Brain pericyte (primary cell): Measurements from ENCODE around the gene TTC9.

Experiments used
- DNase-seq: peaks from one replicate; pipeline ENCODE4 v3.0.0-alpha.2; 2012; ENCODE audit warnings: low read depth, low spot score

Gene TTC9

DNA sequence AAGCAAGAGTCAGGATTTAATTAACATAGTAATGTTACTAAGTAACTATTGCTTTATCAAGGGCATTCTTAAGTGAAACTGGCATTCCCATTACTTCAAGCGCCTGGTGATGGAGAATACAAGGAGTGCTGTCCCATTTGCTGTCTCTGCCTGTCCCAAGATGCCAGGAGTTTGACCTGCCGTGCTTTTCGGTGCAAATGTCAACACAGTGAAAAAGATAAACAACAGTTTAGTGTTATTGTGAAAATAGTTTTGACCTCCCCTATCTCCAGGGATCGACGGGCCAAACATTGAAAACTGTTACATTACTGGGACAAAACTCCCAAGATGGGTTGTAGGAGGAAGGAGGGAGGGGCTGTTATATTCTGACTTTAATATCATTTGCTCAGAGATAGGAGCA lies 74.8 kb downstream of the TTC9 start:
- DNase-seq: no peak

DNA sequence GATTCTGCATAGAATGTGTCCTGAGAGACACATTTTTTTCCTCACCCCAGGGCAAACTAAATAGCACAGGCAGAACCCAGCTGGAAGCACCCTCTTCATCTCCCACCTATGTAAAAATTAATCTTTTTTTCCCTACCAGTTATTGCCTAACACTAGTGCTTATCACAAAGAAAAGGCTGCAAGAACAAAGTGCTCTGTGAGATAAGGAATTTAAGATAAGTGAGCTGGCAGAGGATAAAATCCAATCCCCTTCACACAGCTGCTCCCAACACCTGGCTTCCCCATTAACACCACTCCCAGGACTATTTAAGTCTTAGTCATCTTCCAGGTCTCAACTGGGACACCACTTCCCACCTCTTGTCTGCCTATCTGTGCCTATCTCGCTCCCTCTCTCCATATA lies 75.2 kb downstream of the TTC9 start:
- no peak for DNase-seq

DNA sequence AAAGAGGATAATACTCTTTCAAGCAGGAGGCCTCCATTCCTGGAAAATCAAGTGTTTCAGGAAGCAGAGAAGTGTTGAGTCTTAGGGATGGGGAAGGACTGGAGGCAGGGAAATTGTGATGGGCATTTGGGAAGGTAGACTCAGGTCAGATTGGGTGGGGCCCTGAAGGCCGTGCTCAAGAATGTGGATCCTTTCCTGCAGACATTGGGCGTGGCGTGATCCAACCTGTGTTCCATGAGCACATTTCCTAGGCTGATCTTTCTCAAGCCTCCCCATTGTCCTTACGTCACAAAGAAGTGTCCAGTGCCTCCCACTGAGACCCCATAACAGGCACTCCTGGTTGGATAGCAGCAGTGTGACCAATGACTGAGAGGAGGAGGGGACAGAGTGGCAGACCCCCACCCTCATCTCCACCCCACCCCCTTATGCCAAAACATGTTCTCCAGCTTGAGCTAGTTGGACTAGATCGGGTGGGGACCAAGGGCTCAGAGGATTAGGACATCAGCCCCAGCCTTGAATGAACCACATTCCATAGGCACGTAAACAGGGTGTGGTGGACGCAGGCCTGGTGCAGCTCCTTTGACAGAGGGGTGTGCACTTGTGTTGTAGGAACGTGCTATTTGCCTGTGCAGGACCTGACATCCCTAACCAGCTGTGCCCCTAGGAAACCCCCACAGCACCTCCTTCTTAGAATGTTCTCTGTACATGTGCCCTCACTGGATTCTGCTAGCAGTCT lies 76.8 kb downstream of the TTC9 start:
- DNase-seq: no peak

DNA sequence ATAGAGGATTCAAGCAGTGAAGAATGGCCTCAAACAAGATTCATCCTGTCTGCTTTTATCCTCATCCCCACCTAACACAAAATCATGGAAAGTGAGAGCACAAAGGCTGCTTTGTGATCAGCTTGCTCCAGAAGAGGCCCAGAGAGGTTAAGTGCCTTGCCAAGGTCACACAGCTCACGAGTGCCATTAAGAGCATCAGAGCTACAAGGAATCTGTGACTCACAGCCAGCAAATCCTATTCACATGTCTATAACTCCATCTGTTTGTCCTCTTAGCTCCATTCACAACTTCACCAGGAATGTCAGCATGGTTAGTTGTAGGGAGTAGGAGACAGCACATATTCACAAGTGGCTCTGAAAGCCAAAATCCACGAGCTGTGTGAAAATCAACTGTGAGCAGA lies 79.8 kb downstream of the TTC9 start:
- DNase-seq: no peak

DNA sequence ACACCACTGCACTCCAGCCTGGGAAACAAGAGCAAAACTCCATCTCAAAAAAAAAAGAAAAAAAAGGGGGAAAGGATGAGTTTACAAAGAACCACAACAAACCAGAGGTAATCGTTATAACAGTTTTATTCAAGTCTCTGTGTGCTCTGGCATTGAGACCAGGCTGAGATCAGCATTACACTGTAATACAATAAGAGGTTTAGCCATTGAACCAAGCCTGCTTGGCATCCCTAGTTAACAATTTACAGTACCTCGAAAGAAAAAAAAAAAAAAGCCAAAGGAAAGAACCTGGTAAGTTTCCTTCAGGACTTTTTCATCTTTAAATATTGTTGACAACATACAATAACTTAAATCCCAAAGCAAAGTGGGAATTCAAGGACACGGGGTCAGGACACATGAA lies 80.7 kb downstream of the TTC9 start:
- no peak for DNase-seq

DNA sequence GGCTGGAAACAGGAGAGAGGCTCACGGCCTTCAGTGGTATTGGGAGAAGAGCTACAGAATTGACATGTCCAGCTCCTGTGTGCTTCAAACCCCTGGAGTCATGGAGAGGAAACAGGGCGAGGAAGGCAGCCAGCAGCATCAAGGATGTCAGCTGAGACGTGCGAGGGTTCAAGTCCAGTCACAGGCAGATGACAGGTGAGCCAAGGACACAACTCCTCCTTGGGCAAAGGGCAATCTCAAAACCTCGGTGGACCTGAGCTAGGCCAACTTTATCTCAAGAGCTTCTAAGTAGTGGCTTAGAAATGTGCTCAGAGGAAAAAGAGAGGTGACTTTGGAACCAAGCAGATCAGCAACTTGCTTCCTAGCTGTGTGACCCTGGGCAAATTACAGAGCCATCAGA lies 81.6 kb downstream of the TTC9 start:
- no peak for DNase-seq

DNA sequence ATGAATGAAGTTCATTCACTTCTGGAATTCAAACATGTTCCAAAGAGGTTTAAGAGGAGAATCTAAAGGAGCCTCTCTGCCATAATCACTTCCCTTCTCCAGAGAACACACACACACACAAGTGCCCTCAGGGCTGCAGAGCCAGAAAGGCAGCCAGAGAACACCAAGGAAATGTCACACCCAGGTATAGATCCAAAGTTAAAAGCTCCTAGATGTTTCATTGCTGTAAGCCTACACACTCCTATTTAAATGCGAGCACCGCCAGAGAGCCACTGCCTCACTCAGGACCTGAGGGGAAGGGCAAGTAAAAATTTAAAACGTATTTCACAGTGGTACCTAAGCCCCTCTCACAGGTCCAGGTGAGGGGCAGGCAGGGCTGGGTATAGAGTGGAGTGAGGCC lies 82.4 kb downstream of the TTC9 start:
- DNase-seq: no peak

DNA sequence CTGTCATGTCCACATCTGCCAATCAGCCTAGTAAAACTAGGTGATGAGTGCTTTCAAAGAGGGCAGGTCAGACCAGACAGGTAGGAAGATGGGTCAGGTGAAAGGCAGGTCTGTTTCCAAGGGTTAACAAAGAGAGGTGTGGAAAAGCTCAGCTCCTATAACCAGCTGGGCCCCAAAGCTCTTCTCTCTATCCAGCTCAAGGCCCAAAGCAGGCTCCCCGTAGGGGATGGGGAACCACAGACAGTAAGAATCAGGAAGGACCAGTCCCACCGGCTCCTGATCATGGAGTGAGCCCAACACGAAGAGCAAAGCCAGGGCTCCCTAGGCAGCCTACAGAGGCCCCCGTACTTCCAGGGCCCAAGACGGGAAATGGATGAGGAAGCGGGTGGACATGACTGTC lies 83.2 kb downstream of the TTC9 start:
- no peak for DNase-seq
